Measurements from ENCODE around the gene ATP11A.

Gene ATP11A

GRCh38 chr13:112725346-112726015, 35.6 kb downstream of the ATP11A start:
- no peak for DNase-seq (ENCODE audit: low read depth, low spot score)

DNA sequence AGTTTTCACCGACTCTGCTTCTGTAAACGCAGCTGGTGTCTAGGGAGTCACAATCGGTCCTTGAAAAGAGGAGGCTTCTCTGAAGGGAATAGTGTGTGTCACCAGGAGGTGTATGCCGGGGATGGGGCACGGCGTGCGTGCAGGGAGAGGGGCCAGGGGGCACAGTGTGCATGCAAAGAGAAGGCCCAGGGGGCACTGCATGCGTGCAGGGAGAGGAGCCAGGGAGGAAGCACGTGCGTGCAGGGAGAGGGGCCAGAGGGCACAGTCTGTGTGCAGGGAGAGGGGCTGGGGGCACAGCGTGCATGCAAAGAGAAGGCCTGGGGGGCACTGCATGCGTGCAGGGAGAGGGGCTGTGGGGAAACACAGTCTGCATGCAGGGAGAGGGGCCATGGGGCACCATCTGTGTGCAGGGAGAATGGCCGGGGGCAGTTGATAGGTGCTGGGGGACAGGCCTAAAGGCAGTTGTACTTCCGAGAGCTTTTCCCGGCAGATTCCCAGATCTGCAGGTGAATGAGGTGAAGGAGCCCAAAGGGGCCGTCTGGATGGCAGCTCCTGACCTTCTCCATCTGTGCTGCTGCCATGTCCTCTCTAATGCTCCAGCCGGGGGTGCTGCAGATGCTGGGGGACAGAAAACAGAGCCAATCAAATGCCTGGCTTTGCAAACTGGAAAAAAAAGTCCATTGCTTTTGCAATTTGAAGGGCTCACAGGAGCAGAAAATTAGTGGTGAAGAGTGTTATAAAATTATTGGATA, 36.4 kb downstream of the ATP11A start:
- no peak for DNase-seq (ENCODE audit: low read depth, low spot score)

DNA sequence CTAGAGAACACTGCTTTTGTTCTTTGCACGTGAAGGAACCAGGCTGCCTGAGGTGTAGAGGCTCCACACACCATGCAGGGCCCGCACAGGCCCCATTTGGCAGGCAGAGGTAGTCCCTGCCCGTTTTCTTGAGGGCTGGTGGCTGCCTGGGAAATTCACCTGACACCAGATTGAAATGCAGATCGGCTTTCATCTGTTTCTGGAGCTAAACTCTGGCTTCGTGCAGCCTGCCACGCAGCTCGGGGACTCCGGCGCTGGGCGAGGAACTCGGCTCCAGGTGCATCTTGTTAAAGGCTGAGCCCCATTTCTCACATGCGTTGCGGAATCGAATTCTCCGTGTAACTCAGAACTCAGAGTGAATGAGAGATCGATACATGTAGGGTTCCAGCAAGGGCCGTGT, 37.7 kb downstream of the ATP11A start:
- no peak for DNase-seq (ENCODE audit: low read depth, low spot score)

GRCh38 chr13:112728375-112729126, 38.7 kb downstream of the ATP11A start:
- no peak for DNase-seq (ENCODE audit: low read depth, low spot score)

DNA sequence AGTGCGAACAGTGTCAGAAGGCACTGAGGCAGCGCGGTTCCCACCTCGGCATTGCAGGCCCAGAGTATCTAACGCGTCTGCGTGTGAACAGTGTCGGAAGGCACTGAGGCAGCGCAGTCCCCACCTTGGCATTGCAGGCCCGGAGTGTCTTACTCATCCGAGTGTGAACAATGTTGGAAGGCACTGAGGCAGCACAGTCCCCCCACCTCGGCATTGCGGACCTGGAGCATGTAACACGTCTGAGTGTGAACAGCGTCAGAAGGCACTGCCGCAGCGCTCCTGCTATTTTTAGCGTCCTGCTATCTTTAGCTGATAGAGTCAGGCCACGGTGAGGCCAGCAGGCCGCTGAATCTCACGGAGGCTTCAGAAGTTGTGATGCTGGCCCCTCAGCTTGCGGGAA, 39.6 kb downstream of the ATP11A start:
- DNase-seq (ENCODE audit: low read depth, low spot score), result no peak

- no peak for DNase-seq (ENCODE audit: low read depth, low spot score)
These were observed 40.4 kb downstream of the ATP11A start for GRCh38 chr13:112730157-112730671.

DNA sequence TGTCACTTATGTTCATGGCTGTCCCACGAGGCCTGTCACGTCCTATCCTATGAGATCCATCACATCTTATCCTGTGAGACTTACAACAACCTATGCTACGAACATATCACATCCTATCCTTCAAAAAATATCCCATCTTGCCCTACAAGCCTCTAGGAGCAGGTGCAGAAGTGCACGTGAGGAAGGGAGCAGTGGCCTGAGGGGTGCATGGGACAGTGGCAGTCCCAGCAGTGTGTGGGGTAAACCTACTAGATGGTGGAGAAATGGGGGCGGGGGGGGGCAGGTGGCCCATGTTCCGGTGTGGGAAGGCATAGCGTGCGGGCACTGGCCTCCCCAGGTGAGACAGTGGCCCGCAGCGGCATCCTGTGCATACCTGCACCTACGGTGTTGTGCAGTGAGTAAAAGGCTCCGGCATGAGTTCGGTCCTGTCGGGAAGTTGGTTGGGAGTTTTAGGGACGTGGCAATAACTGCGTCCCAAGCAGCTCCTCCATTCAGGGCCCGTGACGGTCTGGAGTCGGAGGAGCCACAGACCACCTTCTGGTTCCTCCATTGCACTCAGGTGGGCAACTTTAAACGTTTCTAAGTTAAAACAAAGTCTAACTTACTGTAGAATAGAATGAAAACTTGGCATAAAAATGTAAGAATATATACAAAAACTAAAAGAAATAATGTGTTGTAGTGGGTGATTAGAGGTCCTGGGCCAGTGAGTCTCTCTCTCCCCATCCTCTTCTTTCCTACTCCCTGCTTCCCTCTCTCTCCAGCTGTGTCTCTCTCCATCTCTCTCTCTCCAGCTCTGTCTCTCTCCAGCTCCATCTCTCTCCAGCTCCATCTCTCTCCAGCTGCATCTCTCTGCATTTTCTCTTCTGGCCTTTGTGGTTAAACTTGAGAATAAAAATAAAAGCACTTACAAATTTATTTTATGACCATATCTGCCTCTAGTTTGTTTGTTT, 42.1 kb downstream of the ATP11A start:
- DNase-seq (ENCODE audit: low read depth, low spot score), result no peak

DNA sequence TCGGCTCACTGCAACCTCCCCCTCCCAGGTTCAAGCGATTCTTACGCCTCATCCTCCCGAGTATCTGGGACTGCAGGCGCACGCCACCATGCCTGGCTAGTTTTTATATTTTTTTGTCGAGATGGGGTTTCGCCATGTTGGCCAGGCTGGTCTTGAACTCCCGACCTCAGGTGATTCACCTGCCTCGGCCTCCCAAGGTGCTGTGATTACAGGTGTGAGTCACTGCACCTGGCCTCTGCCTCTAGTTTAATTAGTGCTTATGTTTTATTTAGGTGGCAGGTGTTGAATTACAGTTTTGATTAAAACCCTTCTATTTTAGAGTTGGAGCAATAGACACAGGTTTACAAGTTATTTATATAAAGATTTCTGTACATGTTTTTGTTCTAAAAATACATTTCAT, 42.8 kb downstream of the ATP11A start:
- DNase-seq (ENCODE audit: low read depth, low spot score), result no peak

DNA sequence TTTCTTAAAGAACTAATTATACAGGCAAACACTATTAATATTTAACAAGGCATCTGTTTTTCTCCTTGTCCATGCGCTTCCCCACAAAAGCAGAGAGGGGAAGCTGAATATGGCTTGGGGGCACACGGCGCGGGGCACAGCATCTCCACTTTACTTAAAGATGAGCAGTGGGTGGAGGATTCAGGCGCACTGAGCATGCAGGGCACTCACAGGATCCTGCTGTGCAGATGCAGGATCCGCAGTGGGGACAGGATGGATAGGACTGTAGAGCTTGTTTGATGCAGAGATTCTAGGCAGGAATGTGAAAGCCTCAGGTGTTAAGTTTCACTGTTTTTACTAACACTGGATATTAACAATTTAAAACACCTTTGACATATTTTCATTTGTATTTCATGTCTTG, 43.3 kb downstream of the ATP11A start:
- DNase-seq (ENCODE audit: low read depth, low spot score), result no peak

DNA sequence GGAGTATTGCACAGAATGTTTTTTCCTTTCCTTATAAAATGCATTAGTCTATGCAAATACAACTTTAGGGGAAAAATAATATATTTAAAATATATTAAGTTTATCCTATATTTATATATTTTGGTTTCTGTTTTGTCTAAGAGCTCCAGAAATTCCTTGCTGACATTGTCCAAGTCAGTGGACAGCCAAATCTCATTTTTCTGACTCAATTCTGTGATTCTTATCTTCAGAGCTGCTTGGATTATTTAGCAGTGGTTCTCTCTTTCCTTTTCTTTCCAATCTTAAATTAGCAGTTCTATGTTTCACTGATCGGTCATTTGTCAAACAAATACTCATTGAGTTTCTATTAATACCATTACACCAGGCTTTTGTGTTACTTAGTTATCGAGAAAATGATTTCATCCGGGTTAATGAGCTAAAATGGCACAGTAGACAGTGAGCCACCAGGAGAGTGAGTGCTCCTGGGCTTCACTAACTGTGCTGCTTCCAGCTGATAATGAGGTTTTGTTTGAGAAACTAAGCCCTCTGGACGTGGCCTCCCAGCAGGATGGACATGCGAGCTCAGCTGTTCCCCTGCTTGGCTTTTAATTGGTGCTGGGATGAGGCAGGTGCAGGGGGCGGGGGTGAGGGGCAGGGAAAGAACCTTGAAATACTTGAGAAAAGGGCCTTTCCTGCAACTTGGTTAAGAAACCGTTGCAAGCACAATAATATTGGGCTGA, 44.0 kb downstream of the ATP11A start:
- DNase-seq (ENCODE audit: low read depth, low spot score), result no peak

- DNase-seq (ENCODE audit: low read depth, low spot score), result no peak
These were observed 45.1 kb downstream of the ATP11A start for GRCh38 chr13:112734696-112735547.

DNA sequence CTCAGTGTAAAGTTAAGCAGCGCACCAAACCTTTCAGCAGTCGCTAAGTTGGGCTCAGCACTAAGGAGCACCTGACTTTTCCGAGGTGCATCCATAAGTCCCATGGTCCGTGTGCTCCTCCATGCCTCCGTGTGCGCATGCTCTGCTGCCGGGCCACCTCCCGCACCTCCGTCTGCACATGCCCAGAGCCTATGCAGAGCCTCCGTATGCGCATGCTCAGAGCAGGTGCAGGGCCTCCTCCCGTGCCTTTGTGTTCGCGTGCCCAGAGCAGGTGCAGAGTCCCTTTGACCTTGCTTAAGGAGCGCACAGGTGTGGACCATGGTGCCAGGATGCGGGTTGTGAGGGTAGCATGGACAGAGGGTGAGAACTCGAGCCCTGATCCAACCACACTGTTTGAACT, 46.0 kb downstream of the ATP11A start:
- DNase-seq (ENCODE audit: low read depth, low spot score), result no peak

DNA sequence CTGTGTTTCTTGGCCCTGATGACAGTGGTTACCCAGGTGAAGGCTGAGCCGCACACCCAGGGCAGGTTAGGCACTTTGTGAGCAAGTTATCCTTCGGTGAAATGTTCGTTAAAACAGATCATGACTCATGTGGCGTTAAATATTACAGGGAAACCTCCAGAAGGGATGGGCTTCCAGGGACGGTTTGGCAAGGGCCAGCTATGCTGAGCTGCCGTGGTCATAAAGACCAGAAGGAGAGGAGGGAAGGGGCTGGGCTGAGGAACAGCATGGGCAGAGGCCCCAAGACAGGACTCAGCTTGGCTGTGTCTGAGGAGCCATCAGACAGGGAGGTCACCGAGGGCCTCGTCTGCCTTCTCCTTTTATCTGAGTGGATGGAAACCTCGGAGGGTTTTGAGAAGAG, 47.5 kb downstream of the ATP11A start:
- no peak for DNase-seq (ENCODE audit: low read depth, low spot score)

GRCh38 chr13:112738606-112739005, 48.8 kb downstream of the ATP11A start:
- no peak for DNase-seq (ENCODE audit: low read depth, low spot score)

GRCh38 chr13:112740502-112741131, 50.8 kb downstream of the ATP11A start:
- no peak for DNase-seq (ENCODE audit: low read depth, low spot score)

GRCh38 chr13:112741185-112741755, 51.4 kb downstream of the ATP11A start:
- DNase-seq (ENCODE audit: low read depth, low spot score), result no peak

DNA sequence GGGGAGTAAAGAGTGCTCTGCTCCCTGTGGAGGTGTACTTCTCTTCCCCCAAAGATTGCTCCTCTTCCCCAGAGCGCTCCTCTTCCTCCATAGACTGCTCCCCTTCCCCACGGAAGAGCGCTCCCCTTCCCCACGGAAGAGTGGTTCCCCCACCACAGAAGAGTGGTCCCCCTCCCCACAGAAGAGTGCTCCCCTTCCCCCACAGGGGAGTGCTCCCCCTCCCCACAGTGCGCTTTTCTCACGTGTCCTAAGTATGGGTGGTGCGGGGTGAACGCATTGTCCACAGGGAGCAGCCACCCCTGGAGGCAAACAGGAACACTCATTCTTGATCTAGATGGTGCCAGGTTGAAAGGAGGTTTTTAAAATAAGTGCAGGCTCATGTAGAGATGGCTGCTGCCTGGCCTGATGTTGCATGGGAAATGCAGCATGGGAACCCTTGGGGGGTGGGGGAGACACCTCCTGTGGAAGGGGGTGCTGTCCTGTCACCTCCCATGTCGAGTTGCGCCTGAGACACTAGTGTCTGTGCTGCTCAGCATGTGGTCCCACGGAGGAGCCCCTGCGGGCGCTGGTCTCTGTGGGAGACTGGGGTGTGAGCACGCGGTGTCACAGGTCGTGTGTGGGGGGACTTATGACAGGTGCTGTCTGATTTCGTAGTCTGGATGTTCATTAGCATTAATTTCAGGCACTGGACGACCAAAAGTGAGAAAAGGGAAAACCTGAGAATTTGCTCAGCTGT, 52.2 kb downstream of the ATP11A start:
- no peak for DNase-seq (ENCODE audit: low read depth, low spot score)

DNA sequence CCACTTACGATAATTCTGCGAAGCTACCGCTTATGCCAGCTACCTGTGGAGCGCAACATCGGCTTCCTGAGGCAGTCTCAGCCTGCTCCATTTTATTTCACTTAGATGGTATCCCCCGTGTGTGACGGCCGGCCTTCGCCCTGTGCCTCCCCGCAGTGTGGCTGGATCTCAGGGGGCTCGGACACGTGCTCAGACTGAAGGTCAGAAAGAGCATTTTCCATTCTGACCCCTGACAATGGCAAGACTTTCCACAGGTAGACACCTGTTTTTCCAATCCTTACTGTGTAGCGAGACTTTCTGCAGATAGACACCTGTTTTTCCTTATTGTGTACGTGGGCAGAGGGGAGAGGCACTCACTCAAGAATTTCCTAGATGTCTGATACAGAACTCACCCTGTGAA, 52.7 kb downstream of the ATP11A start:
- no peak for DNase-seq (ENCODE audit: low read depth, low spot score)

Measured in activated naive CD8-positive, alpha-beta T cell treated with anti-CD3 and anti-CD28 coated beads, Interleukin-2, amount 50 U/mL, for 16 hours (primary cell).